SH-SY5Y (cell line): ENCODE data around the gene NME5.

Source experiments
- GATA2 ChIP-seq: IDR thresholded peaks from 2 replicates; pipeline ENCODE4 v1.6.1; 2011; ENCODE audit warnings: mild to moderate bottlenecking, low read depth, low read length
- GATA3 ChIP-seq: IDR thresholded peaks from 2 replicates; pipeline ENCODE4 v1.6.1; 2011; ENCODE audit warnings: low read depth, mild to moderate bottlenecking, low read length, moderate library complexity

DNA sequence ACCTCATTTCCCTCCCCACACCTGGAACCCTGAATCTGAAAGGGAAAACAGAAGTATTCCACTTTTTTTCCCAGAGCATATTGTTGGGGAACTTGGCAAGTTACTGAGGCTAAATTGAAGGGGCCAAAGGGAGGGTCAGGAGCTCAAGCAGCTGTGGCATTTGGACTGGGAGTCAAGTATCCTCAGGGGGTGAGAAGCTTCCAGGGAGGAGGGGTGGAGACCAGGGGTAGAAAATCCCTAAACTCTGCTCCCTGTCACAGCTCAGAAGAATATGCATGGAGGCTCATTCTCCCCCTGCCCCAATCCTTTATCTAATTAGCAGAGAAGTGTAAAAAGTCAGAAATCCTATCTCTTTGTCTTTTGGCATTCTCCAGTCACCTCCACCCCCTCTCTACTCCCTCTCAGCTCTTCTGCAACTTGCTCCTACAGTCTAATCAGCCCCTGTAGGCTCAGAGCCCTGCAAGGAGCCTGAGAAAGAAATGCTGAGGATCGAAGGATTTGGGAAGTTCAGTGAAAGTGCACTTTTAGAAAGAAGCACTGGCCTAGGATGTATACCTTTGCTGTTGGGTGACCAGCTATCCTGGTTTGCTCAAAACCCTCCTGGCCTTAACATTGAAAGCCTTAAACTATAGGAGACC, 61.1 kb downstream of the NME5 start:
- TF ChIP-seq GATA2 (no peak), GATA3 (no peak)
